ENCODE data around the gene TOX2.

The TOX2 gene, protein sequence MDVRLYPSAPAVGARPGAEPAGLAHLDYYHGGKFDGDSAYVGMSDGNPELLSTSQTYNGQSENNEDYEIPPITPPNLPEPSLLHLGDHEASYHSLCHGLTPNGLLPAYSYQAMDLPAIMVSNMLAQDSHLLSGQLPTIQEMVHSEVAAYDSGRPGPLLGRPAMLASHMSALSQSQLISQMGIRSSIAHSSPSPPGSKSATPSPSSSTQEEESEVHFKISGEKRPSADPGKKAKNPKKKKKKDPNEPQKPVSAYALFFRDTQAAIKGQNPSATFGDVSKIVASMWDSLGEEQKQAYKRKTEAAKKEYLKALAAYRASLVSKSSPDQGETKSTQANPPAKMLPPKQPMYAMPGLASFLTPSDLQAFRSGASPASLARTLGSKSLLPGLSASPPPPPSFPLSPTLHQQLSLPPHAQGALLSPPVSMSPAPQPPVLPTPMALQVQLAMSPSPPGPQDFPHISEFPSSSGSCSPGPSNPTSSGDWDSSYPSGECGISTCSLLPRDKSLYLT

DNA sequence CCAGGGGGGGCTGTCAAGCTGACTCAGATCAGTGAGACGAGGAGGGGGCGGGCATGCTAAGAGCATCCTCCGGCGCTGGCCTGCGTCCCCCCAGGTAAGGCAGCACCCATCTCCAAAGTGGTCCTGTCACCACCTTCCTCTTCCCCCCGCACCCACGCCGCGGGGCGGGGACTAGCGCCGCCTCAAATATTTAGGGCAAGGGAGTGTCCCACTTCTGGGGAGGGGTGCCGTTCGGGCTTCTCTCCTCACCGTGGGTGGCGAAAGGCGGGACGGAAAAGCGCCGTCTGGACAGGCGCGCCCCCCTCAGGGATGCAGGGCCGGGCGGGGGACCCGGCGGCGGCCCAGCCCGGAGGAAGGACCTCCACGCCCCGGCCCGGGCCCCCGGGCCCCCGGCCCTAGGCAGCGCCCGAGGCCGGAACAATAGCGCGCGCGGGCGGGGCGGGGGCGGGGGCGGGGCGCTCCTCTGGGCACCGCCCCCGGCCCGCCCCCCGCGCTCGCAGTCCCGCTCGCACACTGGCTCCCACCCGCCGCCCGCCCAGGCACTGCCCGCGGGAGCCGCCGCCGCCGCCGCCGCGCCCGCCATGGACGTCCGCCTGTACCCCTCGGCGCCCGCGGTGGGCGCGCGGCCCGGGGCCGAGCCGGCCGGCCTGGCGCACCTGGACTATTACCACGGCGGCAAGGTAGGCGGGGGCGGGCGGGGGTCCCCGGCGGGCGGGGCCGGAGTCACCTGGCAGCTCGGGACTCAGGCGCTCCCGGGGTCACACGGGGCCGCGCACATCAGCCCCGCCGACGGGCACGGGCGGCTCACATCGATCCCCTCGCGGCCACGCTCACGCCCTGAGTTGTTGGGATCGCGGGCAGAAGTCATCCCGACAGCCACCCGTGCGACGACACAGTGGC is at the start of gene TOX2:
Gene TOX2, plus strand, starts transcription at position 542 of the 900 bp plus-strand sequence. Its CDS starts 40 bp downstream, at position 582.
- DNase-seq (ENCODE audit: low read depth in 2 of 3, low spot score in 1 of 3) = no peak

DNA sequence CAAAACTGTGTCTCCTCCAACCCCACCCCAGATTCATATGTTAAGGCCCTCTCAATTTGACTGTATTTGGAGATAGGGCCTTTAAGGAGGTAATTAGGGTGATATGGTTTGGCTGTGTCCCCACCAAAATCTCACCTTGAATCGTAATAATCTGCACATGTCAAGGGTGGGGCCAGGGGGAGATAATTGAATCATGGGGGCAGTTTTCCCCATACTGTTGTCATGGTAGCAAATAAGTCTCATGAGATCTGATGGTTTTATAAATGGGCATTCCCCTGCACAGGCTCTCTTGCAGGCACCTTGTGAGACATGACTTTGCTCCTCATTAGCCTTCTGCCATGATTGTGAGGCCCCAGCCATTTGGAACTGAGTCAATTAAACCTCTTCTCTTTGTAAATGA is 46.6 kb upstream of the TOX2 start:
- DNase-seq (ENCODE audit: low read depth in 2 of 3, low spot score in 1 of 3) = no peak

DNA sequence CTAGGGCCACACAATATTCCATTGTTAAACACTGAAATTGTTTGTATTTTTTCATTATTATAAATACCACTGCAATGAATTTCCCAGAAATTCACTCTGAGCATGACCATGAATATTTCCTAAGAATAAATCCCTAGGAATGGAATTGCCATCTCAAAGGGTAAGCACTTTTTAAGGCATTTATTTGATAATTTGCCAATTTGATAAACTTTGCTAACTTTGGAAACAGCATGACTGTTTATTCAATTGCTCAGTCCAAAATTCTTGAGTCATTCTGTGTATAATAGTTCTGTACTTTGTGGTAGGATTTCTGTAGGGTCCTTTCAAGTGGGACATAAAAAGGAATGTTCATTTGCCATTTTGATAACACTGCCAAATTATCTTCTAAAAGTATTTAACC is 44.2 kb upstream of the TOX2 start:
- no peak for DNase-seq (ENCODE audit: low read depth in 2 of 3, low spot score in 1 of 3)

DNA sequence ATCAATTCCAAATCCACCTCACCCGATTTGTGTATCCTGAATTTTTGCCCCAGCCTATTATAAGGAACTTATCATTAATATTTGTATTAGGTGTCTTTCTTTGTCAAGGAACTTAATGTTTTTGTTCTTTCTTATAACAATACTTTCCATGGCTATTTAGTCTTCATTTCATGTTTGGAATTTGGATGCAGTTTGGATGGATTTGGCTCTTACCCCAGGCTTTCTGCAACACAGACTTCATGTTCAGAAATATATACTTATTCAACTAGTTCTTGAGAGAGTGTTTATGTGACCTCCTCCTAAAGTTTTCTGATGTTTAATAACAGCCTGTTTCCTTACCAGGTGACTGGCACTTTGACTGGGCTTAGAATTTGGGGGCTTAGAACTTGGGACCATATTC is 35.9 kb upstream of the TOX2 start:
- DNase-seq (ENCODE audit: low read depth in 2 of 3, low spot score in 1 of 3) = no peak

DNA sequence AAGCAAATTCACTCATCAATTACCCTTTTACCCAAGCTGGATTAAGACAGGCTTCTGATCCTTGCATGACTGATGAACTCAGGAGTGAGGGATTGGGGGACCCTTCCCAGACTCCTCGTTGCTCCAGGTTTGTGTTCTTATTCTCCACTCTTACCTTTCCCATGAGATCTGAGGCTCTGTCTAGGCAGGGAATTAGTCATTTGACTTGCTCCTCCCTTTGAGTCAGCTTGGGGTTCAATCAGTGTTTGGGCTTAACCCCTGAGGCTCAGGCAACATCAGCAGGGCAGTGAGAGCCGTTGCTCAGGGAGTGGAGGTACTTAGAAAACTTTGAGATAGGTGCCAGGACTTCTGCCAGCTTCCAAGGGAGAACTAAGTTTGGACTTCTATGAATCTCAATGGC is 20.7 kb upstream of the TOX2 start:
- DNase-seq (ENCODE audit: low read depth in 2 of 3, low spot score in 1 of 3) = no peak

DNA sequence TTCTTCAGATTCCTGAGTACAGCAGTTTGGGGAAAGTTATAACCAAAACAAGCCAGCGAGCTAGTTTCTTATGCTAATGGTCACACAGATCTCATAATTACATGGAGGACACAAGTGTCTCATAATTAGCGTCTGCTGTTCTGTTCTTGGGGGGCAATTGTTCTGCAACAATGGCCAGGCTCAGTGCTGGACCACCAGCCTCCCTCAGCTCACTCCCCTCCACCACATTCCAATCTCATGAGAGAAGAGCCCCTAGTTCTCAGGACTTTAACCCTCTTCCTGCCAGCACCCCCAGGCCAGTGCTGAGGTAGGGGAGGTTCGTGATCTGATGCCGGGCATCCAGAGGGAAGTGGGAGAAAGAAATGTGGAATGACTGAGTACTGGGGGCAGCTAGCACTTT is 20.2 kb upstream of the TOX2 start:
- no peak for DNase-seq (ENCODE audit: low read depth in 2 of 3, low spot score in 1 of 3)

DNA sequence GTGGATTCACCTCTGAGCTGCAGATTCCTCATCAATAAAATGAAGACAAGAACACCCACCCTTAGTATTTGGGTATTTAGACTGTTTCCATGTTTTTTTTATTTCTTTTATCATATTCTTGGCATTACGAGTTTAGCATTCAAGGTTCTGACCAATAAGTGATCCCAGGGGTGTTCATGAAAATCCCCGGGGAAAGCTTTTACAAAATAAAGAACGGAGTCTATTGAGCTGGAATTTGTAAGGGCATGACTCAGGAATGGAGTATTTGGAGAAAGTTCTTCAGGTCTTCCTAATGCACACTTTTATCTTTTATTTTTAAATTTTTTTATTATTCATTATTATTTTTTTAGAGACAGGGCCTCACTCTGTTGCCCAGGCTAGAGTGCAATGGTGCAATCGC is 19.4 kb upstream of the TOX2 start:
- no peak for DNase-seq (ENCODE audit: low read depth in 2 of 3, low spot score in 1 of 3)

DNA sequence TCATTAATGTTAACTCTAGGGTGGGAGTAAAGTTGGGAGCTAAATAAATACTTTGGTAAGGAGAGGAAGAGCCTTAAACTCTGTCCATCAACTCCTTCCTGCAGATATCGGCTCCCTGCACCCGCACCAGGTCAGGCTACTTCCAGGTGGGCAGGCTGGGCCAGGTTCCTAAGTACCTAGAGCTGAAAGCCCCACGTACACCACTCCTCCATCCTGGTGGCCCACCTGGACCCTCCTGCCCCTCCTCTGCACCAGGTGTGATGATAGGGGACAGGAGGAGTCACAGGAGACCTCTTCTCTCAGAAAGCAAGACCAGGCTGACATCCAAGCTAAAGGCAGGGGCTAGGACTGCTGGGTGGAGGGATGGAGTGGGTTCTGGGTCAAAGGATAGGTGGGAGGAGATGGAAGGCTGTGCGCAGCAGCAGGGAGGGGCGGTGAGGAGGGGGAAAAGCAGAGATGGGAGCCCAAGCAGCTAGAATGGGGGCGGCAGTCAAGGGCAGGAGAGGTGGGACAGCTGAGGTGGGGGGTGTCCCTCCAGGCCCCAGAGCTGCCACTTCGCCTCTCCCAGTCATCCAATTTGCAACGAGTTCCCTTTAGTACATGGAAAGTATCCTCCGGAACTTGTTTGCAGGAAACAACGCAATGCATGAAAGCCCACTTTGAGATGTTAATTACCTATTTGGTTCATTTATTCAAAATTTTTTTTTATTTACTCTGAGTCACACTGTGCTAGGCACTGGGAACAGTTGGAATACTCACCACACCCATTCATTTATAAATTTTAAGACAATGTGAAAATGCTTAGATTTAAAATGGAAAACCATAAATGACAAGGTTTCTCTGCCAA is 15.2 kb upstream of the TOX2 start:
- DNase-seq (ENCODE audit: low read depth in 2 of 3, low spot score in 1 of 3) = no peak

DNA sequence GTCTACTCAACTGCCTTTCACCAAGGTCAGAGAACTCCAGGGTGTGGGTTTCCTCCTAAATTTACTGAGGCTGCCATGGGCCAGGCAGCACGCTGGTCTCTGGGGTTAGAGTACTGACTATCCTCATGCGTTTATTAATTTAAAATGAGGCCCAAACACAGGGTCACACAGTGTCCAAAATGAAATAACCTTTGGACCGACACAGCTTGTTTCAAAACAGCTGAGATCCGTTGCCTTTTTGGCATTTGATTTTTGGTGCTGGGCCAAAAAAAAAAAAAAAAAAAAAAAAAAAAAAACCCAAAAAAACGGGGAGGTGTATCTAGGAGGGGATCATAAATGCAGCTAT is 14.6 kb upstream of the TOX2 start:
- no peak for DNase-seq (ENCODE audit: low read depth in 2 of 3, low spot score in 1 of 3)

DNA sequence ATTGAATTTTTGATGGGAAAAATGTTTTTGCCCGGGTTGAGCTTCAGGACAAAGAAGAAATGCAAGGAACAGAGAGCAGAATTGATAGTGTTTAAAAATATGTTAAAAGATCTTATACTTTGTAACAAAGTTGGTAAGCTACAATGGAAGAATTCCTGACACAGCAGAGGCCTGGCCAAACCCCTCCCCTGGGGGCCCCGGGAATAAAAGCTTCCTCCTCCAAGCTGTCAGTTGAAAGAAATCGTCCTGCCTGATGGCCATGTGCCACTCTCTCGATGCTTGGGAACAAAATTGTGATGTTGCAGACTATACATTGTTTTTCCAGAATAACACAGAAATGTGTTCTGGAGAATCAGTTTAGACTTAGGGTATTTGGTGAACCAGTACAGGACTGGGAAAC is 14.2 kb upstream of the TOX2 start:
- DNase-seq (ENCODE audit: low read depth in 2 of 3, low spot score in 1 of 3) = no peak

DNA sequence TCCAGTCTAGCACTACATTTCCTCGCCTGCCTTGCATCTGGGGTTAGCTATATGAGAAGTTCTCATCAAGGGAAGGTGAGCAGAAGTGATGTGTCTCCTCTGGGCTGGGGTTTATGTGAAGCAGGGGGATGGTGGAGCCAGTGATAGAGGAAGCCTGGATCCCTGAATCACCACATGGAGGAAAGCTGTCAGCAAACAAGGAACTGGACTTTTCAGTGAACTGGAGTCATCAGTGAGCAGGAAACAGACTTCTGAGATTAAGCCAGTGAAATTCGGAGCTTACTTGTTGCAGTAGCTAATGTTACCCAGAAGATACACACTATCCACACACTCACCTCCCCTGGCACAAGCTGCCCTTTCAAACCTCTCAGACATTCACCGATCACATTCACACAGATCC is 13.4 kb upstream of the TOX2 start:
- no peak for DNase-seq (ENCODE audit: low read depth in 2 of 3, low spot score in 1 of 3)

DNA sequence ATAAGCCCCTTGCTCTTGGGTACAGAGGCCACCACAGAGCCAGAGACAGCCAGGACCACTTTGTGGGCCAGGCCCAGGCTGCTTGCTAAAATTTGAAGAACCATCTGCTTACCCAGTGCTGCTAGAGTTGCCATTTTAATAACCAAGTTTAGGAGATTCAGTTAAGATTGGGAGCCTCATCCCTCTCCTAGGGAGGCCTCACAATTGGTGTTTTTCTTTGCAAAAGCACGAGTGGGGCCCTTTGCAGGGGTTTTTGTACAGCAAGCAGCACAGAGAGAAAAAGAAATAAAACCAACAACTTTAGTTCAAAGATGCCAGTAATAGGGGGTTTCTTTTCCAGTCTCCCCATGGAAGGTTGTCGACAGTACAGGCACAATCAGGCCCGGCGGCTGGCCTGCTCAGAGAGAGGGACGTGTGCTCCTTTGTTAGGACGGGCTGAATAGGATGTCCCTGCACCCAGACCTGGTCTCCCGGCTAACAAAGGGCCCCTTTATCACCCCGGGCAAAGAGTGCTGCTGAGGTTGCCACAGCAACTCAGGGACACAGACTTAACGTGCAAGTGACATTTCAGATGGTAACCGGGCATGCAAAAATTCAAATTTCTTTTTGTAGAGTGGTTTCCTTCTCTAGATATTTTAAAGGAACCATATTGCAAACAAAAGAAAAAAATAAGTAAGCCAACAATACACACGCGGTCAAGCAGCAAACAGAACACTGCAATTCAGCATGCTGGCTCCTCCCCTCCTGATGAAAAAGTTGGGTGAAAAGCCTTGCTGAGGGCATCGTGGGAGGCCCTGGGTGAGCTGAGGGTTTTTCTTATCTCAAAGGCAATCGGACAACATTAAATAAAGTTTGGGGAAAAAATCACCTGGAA is 10.5 kb upstream of the TOX2 start:
- no peak for DNase-seq (ENCODE audit: low read depth in 2 of 3, low spot score in 1 of 3)

DNA sequence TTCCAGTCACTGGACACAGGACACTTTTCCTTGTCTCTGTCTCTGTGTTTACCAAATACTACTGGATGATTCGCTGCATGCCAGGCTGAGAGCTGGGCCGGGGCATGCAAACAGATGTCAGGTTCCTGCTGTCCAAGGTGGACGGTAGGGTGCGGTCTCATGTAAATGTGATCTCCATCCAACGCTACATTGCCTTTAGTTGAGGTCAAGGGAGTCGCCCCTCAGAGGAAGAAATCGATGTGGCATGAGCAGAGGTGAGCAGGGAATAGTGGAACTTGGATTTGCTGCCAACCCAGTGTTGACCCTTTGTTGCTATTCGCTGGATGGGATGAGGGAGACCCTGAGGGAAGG is 9.8 kb upstream of the TOX2 start:
- DNase-seq (ENCODE audit: low read depth in 2 of 3, low spot score in 1 of 3) = no peak

DNA sequence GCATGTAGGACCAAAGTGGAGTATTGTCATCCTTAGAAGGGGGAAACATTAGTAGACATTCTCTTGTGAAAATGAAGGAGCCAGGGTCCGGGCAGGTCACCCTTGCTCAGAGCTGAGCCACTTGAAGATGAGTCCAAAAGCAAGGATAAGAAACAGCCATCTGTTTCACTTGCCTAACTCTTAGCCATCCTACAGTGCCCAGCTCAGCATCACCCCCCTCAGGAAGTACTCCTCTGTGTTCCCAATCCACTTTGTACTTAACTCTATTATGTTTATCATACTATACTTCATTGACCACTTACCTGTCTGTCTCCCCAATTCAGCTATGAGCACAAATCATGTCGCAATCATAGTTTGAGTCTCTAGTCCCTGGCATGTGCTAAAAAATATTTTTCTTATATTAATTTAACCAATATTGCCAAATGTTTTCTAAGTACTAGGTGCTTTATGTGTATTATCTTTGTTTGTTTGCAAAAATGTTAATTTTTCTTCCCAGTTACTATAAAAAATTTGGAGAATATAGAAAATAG is 8.1 kb upstream of the TOX2 start:
- no peak for DNase-seq (ENCODE audit: low read depth in 2 of 3, low spot score in 1 of 3)

DNA sequence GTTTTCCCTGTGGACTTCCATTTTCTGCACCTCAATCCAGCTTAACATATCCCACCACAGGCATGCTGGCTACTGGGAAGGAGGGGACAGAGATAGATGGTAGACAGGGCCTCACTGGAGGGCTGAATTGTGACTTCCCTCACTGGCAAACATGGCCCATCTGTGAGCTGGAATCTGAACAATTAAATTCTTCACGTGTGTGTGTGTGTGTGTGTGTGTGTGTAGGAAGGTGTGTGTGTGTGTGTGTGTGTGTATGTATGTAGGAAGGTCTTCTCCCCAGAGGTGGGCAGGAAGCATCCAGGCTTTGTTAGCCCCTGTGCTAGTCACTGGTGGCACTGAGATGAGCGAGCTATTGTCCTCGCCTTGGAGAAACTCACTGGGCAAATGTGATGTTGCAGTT is 5.4 kb upstream of the TOX2 start:
- no peak for DNase-seq (ENCODE audit: low read depth in 2 of 3, low spot score in 1 of 3)

DNA sequence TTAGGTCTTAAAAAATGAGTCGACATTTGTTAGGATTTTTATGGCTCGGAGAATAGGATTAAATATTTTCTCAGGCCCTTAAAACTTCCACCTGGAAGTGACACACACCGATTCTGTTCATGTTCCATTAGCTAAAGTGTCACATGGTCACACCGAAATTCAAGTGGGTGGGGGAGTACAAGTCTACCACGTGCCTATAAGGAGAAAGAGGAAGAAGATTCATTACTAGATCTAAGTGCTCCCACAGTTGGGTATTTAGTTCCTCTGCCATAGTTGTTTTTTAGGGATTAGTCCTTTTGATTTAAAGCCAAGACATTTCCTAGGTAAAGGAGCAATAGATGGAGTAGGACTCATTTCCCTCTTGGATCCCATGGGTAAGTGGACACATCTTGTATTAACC is 4.9 kb upstream of the TOX2 start:
- no peak for DNase-seq (ENCODE audit: low read depth in 2 of 3, low spot score in 1 of 3)

DNA sequence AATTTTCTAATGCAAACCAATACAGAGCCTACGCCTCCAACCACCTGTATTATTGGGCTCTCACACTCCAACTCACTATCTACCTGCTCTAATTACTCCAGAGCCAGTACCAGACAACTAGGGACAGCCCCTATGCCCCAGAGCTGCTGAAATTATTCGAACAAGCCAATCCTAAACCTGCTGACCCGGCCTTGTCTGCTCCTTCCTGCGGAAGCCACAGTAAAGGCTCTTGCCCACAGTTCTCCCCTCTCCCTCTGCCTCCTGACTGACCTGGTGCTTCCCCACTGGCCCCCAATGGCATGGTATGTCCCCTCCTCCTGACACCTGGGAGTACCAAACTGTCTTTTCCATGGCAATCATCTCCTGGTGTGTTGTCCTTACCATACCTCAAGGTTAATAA is 4.1 kb upstream of the TOX2 start:
- DNase-seq (ENCODE audit: low read depth in 2 of 3, low spot score in 1 of 3) = no peak

DNA sequence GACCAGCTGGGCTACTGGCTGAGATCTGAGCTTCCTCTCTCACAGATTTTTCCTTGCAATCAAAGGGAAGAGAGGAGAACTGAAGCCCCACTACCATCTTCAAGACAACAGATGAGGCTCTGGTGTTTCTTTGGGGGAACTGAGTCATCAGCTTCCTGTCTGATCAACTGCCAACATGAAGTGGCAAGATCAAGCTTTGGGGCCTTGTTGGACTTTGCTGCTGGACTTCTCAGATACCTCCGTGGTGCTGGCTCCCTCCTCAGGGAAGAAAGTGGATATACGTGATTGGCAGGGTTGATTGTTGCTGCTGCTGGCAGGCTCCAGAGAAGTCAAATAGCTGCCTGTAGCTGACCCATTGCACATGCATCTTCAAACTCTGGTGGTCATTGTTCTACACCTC is 3.6 kb upstream of the TOX2 start:
- no peak for DNase-seq (ENCODE audit: low read depth in 2 of 3, low spot score in 1 of 3)

DNA sequence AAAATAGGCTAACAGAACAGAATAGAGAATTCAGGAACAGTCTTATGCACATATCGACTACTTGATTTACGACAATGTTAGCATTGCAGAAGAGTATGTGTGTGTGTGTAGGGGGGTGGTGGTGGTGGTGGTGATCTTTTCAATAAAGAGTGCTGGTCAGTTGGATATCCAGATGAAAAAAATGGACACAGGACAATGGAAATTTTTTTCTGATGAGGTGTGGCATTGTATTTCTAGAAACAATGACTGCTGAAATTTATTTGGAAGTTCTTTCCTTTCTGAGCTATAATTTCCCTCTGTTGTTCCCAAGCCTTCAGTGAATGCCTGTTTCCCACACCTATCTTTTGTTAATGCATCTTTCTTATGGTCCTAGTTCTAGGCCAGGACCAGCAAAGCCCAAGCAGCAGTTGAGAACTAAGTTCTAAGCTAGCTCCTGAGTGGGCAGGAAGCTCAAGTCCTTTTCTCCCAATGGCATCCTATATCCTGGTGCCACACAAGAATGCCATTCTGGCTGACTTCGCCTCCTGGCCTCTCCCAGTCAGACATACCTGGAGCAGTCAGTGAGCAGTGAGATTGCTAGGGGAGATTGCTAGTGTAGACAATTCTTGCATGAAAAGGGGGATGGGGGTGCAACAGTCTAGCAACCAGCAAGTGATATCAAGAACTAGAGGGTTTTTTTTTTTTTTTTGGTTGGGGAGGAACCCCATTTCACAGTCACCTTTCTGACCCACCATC is 1.2 kb upstream of the TOX2 start:
- DNase-seq (ENCODE audit: low read depth in 2 of 3, low spot score in 1 of 3) = no peak

Data from stimulated activated CD4-positive, alpha-beta T cell treated with anti-CD3 and anti-CD28 coated beads, Interleukin-12 subunit alpha, Interleukin-12 subunit beta, amount 100 ng/mL, for 48 hours (primary cell).